ENCODE measurements around the gene CYB561D1.

CYB561D1 gene

DNA sequence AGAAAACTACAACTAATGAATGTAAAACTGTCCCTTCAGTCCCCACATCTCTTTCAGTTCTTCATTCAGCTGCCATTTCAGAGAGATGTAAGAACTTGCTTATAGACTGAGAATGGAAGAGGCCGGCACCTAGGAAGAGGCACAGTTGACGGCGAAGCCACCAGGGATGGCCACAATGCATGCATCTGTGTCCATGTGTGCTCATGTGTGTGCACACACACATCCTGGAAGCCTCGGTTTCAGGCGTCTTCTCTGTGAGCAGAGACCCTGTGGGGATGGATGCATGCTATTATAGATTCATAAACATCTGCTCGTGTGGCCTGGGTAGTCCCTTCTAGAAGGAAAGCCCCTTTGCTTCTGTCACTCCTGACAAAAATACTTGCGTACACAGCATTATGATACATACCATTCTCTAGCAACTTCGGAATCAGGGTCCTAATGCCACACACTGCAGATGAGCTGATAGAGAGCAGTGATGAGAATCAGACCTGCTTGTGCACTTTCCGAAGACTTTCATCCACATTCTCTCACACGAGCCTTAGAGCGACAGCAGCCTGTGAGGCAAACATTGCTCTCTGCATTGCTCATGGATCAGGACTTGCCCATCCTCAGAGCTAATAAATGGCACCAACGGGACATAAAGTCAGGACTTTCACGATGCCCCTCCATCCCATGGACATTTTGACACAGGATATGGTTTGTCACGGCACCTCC lies 33.4 kb downstream of the CYB561D1 start:
- H3K27me3 ChIP-seq (ENCODE audit: insufficient read depth, low read length) = 0 out of 2 replicates have a peak, but pooled peaks cover 5% of the 10 kb centered on the region
- H3K9ac ChIP-seq (ENCODE audit: low read length) = no peak overlapping the region
- no peaks in the 10 kb centered on the region for H3K9me3 ChIP-seq (ENCODE audit: low read length)
- no peak overlapping the region for H2AFZ ChIP-seq (ENCODE audit: low read length)
- no peak overlapping the region for H3K4me2 ChIP-seq (ENCODE audit: low read length)
- TF ChIP-seq EZH2 (IDR thresholded peaks at IDR 0.05; ENCODE audit: borderline replicate concordance, low read length) = no peak
- TF ChIP-seq, protein P1, sequence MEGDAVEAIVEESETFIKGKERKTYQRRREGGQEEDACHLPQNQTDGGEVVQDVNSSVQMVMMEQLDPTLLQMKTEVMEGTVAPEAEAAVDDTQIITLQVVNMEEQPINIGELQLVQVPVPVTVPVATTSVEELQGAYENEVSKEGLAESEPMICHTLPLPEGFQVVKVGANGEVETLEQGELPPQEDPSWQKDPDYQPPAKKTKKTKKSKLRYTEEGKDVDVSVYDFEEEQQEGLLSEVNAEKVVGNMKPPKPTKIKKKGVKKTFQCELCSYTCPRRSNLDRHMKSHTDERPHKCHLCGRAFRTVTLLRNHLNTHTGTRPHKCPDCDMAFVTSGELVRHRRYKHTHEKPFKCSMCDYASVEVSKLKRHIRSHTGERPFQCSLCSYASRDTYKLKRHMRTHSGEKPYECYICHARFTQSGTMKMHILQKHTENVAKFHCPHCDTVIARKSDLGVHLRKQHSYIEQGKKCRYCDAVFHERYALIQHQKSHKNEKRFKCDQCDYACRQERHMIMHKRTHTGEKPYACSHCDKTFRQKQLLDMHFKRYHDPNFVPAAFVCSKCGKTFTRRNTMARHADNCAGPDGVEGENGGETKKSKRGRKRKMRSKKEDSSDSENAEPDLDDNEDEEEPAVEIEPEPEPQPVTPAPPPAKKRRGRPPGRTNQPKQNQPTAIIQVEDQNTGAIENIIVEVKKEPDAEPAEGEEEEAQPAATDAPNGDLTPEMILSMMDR (IDR thresholded peaks at IDR 0.05; ENCODE audit: low read length) = no peak
- no peaks in the 10 kb centered on the region for H3K79me2 ChIP-seq (ENCODE audit: insufficient read depth, low read length)
- no peaks in the 10 kb centered on the region for H4K20me1 ChIP-seq (ENCODE audit: insufficient read depth, low read length)
- H3F3A ChIP-seq (ENCODE audit: insufficient read depth, low read length) = no peaks in the 10 kb centered on the region
- H3K27ac ChIP-seq (ENCODE audit: low read depth, low read length, poor library complexity, severe bottlenecking) = no peak overlapping the region
- H3K4me3 ChIP-seq (ENCODE audit: low read depth, low read length, poor library complexity, severe bottlenecking) = no peak overlapping the region
- H3K9me2 ChIP-seq (ENCODE audit: low read depth, low read length) = no peaks in the 10 kb centered on the region
- no peaks in the 10 kb centered on the region for H3K36me3 ChIP-seq (ENCODE audit: insufficient read depth, low read length)
- H3K4me1 ChIP-seq (ENCODE audit: insufficient read depth, low read length, severe bottlenecking) = peaks cover 4% of the 10 kb centered on the region

DNA sequence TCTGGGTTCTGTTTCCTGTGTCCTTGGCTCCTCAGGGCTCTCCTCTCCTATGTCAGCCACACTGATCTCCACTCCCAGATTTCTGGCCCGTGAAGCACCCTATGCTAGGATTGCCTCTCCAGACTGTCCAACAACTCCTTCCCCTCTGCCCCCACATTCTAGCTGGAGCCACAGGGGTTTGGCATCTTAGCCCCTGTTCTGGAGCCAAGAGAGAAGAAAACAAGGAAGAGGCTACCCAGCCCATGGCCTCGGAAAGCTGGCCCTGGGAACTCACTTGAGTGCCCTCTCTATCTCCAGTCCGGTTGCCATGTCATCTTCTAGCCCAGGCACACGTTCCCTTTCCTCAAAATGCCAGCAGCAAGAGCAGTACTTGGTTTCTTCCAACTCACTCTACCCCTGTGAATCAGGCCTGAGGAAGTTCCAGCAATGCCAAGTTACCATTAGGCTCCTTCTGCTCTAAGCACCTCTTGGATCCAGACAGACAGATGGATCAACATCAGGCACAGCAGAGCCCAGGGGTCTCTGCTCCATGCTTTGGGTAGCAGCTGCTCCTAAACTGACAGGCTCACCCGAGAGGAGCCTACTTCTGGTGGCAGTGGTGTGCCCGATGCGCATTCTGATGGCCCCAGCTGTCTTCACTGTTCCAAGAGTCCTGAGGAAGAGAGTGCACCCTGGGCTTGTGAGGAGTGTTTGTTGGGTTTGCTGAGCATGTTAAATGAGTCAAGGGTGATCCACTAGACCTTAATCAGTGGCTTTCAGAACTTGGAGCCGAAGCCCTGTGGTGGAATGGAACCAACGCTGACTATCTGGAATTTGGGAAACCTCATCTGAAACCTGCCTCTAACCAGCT lies 34.2 kb downstream of the CYB561D1 start:
- Histone ChIP-seq H3K79me2 (ENCODE audit: insufficient read depth, low read length) (no peaks in the 10 kb centered on the region), H3K9ac (ENCODE audit: low read length) (no peak overlapping the region), H3F3A (ENCODE audit: insufficient read depth, low read length) (no peaks in the 10 kb centered on the region), H3K4me3 (ENCODE audit: low read depth, low read length, poor library complexity, severe bottlenecking) (no peak overlapping the region), H3K36me3 (ENCODE audit: insufficient read depth, low read length) (no peaks in the 10 kb centered on the region), H2AFZ (ENCODE audit: low read length) (no peak overlapping the region), H3K4me2 (ENCODE audit: low read length) (no peak overlapping the region), H3K27me3 (ENCODE audit: insufficient read depth, low read length) (0 out of 2 replicates have a peak, but pooled peaks cover 5% of the 10 kb centered on the region), H3K4me1 (ENCODE audit: insufficient read depth, low read length, severe bottlenecking) (peaks cover 9% of the 10 kb centered on the region), H4K20me1 (ENCODE audit: insufficient read depth, low read length) (no peaks in the 10 kb centered on the region), H3K9me3 (ENCODE audit: low read length) (no peaks in the 10 kb centered on the region), H3K9me2 (ENCODE audit: low read depth, low read length) (no peaks in the 10 kb centered on the region), H3K27ac (ENCODE audit: low read depth, low read length, poor library complexity, severe bottlenecking) (no peak overlapping the region)
- TF ChIP-seq EZH2 (IDR thresholded peaks at IDR 0.05; ENCODE audit: borderline replicate concordance, low read length) = no peak
- TF ChIP-seq, protein P1 (IDR thresholded peaks at IDR 0.05; ENCODE audit: low read length) = no peak

GRCh38 chr1:109528712-109529111 lies 34.8 kb downstream of the CYB561D1 start:
- Histone ChIP-seq H3K9me3 (ENCODE audit: low read length) (no peaks in the 10 kb centered on the region), H3K9me2 (ENCODE audit: low read depth, low read length) (no peaks in the 10 kb centered on the region), H3K27me3 (ENCODE audit: insufficient read depth, low read length) (0 out of 2 replicates have a peak, but pooled peaks cover 5% of the 10 kb centered on the region), H3K36me3 (ENCODE audit: insufficient read depth, low read length) (no peaks in the 10 kb centered on the region), H3K4me1 (ENCODE audit: insufficient read depth, low read length, severe bottlenecking) (peaks cover 9% of the 10 kb centered on the region), H4K20me1 (ENCODE audit: insufficient read depth, low read length) (no peaks in the 10 kb centered on the region), H3F3A (ENCODE audit: insufficient read depth, low read length) (no peaks in the 10 kb centered on the region), H3K27ac (ENCODE audit: low read depth, low read length, poor library complexity, severe bottlenecking) (no peak overlapping the region), H2AFZ (ENCODE audit: low read length) (no peak overlapping the region), H3K79me2 (ENCODE audit: insufficient read depth, low read length) (no peaks in the 10 kb centered on the region), H3K4me2 (ENCODE audit: low read length) (no peak overlapping the region), H3K4me3 (ENCODE audit: low read depth, low read length, poor library complexity, severe bottlenecking) (no peak overlapping the region), H3K9ac (ENCODE audit: low read length) (no peak overlapping the region)
- TF ChIP-seq, protein P1 (IDR thresholded peaks at IDR 0.05; ENCODE audit: low read length) = no peak
- TF ChIP-seq EZH2 (IDR thresholded peaks at IDR 0.05; ENCODE audit: borderline replicate concordance, low read length) = no peak
